HS-27A (cell line): ENCODE data around the gene CCER1.

Experiments
- DNase-seq: peaks from one replicate; pipeline ENCODE4 v3.0.0-alpha.2; 2012; ENCODE audit warnings: low read depth, missing footprints

Gene CCER1

DNA sequence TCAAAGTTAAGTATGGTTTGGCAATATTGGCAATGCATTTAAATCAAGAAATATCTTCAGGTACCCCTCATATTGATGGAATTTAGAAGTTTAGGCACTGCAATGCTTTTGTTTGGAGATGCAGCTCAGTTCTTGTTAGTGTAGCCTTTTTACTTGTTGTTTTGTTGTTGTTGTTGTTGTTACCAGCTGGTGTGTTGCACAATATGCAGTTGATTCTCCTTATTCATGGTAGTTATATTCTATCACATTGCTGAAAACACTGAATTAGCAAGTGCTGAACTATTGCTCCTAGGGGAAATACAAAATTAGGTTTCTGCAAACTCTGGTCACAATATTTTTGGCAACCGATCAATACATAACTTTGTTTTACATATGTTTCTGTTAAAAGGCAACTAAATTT lies 34.8 kb downstream of the CCER1 start:
- no peak for DNase-seq

DNA sequence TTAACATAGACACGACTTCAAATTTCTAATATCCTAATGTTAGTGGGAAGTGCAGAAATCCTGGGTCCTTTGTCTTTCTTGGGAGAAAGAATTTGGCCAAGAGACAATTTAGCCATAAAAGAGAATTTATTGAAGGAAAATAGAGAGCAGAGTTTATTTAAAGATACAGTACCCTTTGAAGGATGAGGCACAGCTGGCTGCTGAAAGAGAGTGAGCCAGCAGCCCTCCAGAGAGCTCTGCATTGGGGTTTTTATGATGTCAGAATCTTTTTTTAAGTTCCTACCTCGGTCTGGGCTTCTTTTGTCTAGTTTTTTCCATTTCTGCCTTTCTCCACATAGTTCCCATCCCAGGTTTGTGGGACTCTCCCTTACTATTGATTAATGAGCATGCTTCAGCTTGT lies 37.5 kb downstream of the CCER1 start:
- no peak for DNase-seq

DNA sequence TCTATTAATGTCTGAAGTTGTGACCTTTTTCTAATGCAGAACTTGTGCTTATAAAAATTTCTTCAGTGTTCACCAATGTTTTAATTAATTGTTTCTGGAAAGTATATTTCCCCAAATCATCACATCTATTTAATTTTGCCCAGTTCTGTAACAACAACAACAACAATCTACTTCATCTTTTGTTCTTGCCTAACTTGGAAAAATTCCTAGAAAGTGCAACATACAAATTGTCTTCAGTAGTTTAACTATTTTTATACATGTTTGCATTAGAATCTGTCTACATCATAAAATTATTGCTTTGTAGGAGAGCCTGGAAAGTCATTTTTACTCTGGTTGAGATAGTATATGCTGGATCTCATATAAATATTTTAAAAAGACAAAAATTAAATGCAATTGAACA lies 38.5 kb downstream of the CCER1 start:
- DNase-seq: no peak

DNA sequence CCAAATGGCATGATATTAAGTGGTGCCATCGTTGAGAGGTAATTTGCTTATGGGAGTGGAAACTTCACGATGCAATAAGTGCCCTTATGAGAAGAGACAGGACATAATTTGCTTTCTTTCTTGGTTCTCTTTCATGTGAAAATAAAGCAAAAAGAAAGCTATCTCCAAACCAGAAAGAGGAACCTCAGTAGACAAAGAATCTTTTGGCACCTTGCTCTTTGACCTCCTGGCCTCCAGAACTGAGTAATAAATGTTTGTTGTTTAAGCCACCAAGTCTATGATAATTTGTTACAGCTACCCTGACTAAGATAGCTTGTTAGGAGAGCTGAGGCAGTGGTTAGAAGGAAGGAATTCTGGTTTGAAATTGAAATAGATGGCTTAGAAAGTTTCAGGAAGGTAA lies 39.6 kb downstream of the CCER1 start:
- no peak for DNase-seq

DNA sequence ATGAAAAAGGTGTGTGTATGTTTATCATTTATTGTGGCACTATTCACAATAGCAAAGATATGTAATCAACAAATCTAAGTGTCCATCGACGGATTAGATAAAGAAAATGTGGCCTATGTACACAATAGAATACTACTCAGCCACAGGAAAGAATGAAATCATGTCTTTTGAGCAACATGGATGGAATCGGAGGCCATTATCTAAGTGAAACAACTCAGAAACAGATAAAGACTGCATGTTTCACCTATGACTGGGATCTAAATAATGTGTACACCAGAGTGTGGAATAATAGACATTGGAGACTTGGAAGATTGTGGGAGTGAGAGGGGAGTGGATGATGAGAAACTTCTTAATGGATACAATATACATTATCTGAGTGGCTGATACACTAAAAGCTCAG lies 44.0 kb downstream of the CCER1 start:
- DNase-seq: no peak

DNA sequence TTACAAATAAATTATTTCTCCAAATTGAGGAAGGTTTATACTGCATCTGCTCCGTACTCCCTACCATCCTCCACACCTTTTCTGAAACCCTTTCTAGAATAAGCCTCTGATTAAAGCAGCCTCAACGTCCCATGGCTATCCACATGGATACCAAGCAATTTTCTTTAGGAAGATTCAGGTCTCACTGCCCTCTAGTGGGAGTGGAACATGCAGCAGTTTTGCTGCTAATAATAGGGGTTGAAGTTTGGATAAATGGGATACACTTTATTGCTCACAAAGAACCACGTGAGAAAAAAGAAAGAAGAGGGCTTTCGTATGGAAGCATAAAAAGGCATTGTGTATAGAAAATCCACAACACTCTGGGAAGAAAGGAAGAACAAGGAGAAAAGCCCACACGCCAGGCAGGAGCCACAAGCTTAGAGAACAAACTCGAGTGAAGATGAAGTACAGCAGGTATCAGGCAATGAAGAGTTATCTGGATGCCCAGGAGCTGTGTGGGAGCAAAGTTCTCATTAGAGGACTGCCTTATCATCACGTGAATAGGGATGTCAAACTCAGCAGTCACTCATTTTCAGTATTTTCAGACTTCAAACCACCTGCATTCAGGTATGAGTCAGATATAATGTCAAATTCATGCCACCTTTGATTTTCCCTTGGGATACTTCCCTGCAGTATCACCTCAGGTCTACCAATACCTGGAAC lies 45.8 kb downstream of the CCER1 start:
- DNase-seq: no peak

DNA sequence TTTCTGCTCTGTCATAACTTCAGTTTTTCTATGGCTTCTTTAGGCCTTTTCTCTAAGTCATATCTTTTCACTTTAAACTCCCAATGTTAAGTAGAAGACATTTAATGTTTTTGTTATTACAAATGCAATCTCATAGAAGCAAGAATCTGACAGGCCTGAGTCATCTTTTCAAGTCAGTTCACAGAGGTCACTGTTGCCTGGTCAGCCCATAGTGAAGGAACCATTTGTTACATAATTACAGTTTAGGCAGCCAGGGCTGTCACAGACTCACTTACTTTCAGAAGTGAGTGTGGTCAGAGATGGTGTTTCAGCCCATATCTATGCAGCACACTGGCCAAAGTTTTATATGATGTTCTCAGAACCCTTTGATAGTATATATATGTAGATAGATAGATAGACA lies 46.5 kb downstream of the CCER1 start:
- DNase-seq: peak; percentile 50

DNA sequence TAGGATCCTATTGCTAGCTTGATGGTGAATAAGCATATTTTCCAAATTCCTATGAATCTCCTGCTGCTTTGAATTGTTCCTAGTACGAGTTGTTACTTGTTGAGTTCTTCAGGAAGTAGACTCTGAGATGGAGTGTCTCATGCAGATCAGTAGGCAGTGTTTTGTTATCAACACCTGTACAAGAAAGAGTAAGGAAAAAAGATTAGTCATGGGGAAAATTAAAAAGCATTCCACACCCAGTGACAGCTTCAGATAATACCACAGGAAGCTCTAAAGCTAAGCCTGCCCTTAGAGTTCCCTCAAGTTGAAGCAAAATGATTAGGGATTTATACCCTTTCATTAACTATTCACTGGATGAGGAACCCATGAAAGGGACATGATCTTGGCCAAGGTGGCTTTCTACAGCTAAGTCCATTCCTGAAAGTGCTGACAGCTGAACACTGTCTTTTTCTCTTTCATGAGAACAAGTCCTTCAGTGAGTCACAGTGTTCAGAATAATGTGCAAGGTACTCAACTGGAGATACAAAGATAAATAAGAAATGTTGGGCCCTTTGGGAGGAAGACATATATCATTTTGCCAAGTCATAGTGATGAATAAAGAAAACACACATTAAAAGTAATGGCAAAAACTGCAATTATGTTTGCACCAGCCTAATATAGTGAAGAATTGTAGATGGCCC lies 49.1 kb downstream of the CCER1 start:
- DNase-seq: no peak

DNA sequence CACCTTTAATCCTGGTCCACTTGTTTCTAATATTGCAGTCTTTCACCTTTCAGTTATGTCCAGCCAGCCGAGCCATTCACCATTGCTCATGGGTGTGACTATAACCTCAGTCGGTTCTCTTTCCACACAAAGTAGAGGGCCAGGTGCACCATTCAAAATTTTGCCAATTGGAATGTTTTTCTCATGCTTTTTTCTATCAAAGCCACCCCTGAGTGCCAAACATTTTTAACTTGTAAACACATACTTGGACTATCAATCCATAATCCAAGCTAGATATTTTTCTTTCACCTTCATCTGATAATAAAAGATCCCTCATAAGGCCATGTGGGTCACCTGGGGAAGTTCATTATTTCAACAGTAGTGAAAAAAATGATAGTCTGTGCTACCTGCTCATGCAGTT lies 52.4 kb downstream of the CCER1 start:
- DNase-seq: no peak
